Embryonic facial prominence (tissue), 1 donor: ENCODE data around the gene ACVR2B.

ENCODE experiments used
- DNase-seq: peaks from one replicate; pipeline ENCODE4 v3.0.0-alpha.2; 2016; ENCODE audit errors: extremely low spot score

The ACVR2B gene

DNA sequence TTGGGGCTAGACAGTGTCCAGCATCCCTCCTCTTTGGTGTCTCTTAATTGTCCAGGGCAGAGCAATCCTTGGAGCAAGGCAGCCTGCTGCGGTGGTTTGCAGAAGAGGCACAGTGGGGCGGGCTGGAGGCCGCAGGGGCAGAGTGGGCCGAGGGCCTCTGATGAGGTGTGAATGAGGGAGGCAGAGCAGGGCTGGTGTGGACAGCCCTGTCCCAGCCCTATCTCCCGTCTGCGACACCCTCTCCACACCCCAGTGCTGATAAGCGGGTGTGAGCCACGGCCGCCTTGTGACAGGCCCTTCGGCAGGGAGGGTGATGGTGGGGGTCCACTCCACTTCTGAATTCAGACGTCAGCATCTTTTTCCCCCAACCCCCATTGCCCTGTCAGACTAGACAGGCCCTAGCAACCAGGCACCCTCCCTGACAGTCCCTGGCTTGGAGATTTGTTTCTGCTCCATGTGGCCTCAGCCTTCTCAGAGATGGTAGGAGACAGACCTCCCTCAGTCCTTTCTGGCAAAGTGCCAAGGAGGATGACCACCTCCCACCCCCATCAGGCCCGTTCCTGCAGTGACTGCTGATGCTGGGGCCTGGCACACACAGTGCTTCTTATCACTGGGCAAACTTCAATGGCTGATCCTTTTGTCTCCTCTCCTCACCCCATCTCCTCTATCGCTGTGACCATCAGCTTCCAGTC, 79.7 kb downstream of the ACVR2B start:
- no peak for DNase-seq

- DNase-seq: no peak
Measured at GRCh38 chr3:38534180-38534579, 80.5 kb downstream of the ACVR2B start.

DNA sequence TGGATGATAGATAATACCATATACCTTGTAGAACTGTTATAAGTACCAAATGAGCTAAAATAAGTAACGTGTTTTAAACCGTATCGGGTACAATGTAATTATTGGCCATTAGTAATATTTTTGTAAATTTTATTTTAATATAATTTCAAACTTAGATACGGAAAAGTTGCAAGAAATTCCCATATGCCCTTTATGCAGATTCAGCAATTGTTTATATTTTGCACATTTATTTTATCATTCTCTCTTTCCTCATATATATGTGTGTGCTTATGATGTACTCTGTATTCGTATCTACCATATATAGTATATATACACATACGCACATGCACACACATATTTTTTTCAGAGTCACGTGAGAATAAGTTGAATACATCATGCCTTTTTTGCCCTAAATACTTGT, 80.9 kb downstream of the ACVR2B start:
- no peak for DNase-seq

GRCh38 chr3:38536671-38537070, 83.0 kb downstream of the ACVR2B start:
- no peak for DNase-seq

- DNase-seq: no peak
Measured at GRCh38 chr3:38538773-38539353, 85.2 kb downstream of the ACVR2B start.

DNA sequence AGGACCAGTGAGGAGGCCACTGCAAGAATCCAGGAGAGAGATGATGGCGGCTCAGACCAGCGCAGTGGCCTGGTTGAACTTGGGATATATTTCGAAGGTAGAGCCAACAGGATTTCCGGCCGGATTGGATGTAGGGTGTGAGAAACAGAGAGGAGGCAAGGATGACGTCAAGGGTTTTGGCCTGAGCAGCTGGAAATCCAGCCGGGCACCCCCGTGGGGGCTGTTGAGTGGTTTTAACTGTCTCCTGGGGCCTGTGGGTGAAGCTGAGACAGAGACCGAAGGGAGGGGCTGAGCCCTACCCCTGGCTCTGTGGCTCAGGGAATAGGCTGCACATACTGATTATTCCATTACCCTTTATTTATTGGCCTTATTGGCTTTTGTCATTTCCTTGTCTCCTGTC, 88.1 kb downstream of the ACVR2B start:
- DNase-seq: no peak
